HCT116 (cell line): ENCODE measurements around the gene HMGB1.

Source experiments
- CTCF ChIP-seq, 3 experiments: fragments of 200-600 bp in 1 of 3; sonication (generic) in 1 of 3; IDR thresholded peaks in 2 of 3; conservative IDR thresholded peaks in 1 of 3; 2 replicates each; pipeline ENCODE4 v1.5.1; 2012 to 2017; ENCODE audit warnings: low read depth in 2 of 3, low read length in 2 of 3, antibody characterized with exemption in 1 of 3, borderline replicate concordance in 1 of 3, control low read depth in 1 of 3, mild to moderate bottlenecking in 1 of 3, mixed read lengths in 1 of 3, mixed run types in 1 of 3, moderate library complexity in 1 of 3; ENCODE audit not compliant: insufficient read depth in 1 of 3
- JUND ChIP-seq: IDR thresholded peaks from 2 replicates; pipeline ENCODE4 v1.6.1; 2012
- POLR2A ChIP-seq: IDR thresholded peaks from 2 replicates; pipeline ENCODE4 v1.7.0; 2011; ENCODE audit warnings: borderline replicate concordance; ENCODE audit not compliant: insufficient read depth, insufficient read length; ENCODE audit errors: extremely low read depth
- RAD21 ChIP-seq: IDR thresholded peaks from 2 replicates; pipeline ENCODE4 v1.6.1; 2012; ENCODE audit warnings: low read depth, mild to moderate bottlenecking
- REST ChIP-seq: IDR thresholded peaks from 2 replicates; pipeline ENCODE4 v1.6.1; 2012; ENCODE audit warnings: low read depth
- SP1 ChIP-seq: IDR thresholded peaks from 2 replicates; pipeline ENCODE4 v1.6.1; 2012; ENCODE audit warnings: low read depth
- YY1 ChIP-seq: IDR thresholded peaks from 2 replicates; pipeline ENCODE4 v1.6.1; 2011; ENCODE audit warnings: low read length, low read depth, moderate library complexity, mild to moderate bottlenecking; ENCODE audit not compliant: insufficient replicate concordance; ENCODE audit errors: extremely low read depth
- ZBTB33 ChIP-seq: IDR thresholded peaks from 2 replicates; pipeline ENCODE4 v1.6.1; 2011; ENCODE audit warnings: mild to moderate bottlenecking, low read length, moderate library complexity; ENCODE audit not compliant: insufficient replicate concordance; ENCODE audit errors: extremely low read depth

- TF ChIP-seq POLR2A (no peak), CTCF (IDR thresholded peaks at IDR 0.05 in 2 of 3, conservative IDR thresholded peaks at IDR 0.05 in 1 of 3; ENCODE audit: borderline replicate concordance in 1 of 3, insufficient read depth in 1 of 3, low read depth in 2 of 3, low read length in 2 of 3) (no peak), REST (no peak), SP1 (peak; percentile 78), YY1 (no peak), RAD21 (no peak; the same call in 1 of the 2 replicates), JUND (peak; percentile 84), ZBTB33 (no peak)
These were observed 34.3 kb downstream of the HMGB1 start for GRCh38 chr13:30431269-30431940.
